SH-SY5Y (cell line): ENCODE results near the gene FCRLA.

Experiments
- GATA2 ChIP-seq: IDR thresholded peaks from 2 replicates; pipeline ENCODE4 v1.6.1; 2011; ENCODE audit warnings: mild to moderate bottlenecking, low read depth, low read length
- GATA3 ChIP-seq: IDR thresholded peaks from 2 replicates; pipeline ENCODE4 v1.6.1; 2011; ENCODE audit warnings: low read depth, mild to moderate bottlenecking, low read length, moderate library complexity

FCRLA gene

GRCh38 chr1:161718559-161719324 lies 11.7 kb downstream of the FCRLA start:
- no peak for TF ChIP-seq GATA3
- no peak for TF ChIP-seq GATA2

GRCh38 chr1:161719325-161719611 lies 12.2 kb downstream of the FCRLA start:
- TF ChIP-seq GATA3: no peak

- TF ChIP-seq GATA3 (no peak), GATA2 (no peak)
These were observed 13.4 kb downstream of the FCRLA start for GRCh38 chr1:161720422-161720821.

- TF ChIP-seq GATA2 (no peak), GATA3 (no peak)
These were observed 14.1 kb downstream of the FCRLA start, which contains the start of gene FCRLB for GRCh38 chr1:161720956-161721737. Gene FCRLB, plus strand, starts transcription at chr1:161721544. Its CDS starts 1,129 bp downstream, at chr1:161722673.

GRCh38 chr1:161721738-161722343 lies 14.8 kb downstream of the FCRLA start:
- TF ChIP-seq GATA3 (no peak), GATA2 (no peak)

- no peak for TF ChIP-seq GATA3
- no peak for TF ChIP-seq GATA2
These were observed 15.4 kb downstream of the FCRLA start for GRCh38 chr1:161722406-161722805.

- no peak for TF ChIP-seq GATA3
- TF ChIP-seq GATA2: no peak
These were observed 16.6 kb downstream of the FCRLA start for GRCh38 chr1:161723459-161724141.

- TF ChIP-seq GATA2 (no peak), GATA3 (no peak)
These were observed 19.0 kb downstream of the FCRLA start for GRCh38 chr1:161725908-161726472.

GRCh38 chr1:161726473-161727255 lies 19.6 kb downstream of the FCRLA start:
- TF ChIP-seq GATA3 (no peak), GATA2 (no peak)

- no peak for TF ChIP-seq GATA3
- TF ChIP-seq GATA2: no peak
These were observed 20.4 kb downstream of the FCRLA start for GRCh38 chr1:161727256-161727924.

GRCh38 chr1:161728376-161729226 lies 21.6 kb downstream of the FCRLA start:
- TF ChIP-seq GATA3: no peak
- TF ChIP-seq GATA2: no peak

GRCh38 chr1:161730050-161730564 lies 23.1 kb downstream of the FCRLA start:
- no peak for TF ChIP-seq GATA3
- TF ChIP-seq GATA2: no peak
